Right lobe of liver (tissue), 6 donors: ENCODE results near the gene TBCA. TPM values are rescaled to one million over a fixed set of nuclear protein-coding genes. Genes with fewer than 3 reads are reported as not detected.
A peak's percentile ranks its signal among the peaks of the same experiment; 100 is the strongest.

Experiments used
- ATAC-seq, 4 donors: fragments of 200-7000 bp; cut with Tn5 transposase; one replicate each; pipeline ENCODE4 v1.9.1; 2020; ENCODE audit warnings: mild to moderate bottlenecking in 4 of 4, moderate library complexity in 4 of 4
- DNase-seq, 3 donors: peaks; one replicate each; pipeline ENCODE4 v3.0.0-alpha.2; 2020
- H3K27ac ChIP-seq, 3 donors: fragments of 200-600 bp; one replicate each; pipeline ENCODE4 v1.8.0; 2022
- H3K27me3 ChIP-seq, 2 donors: fragments of 200-600 bp; one replicate each; pipeline ENCODE4 v1.8.0; 2022
- H3K36me3 ChIP-seq, 4 donors: fragments of 200-600 bp; sonication (generic) in 1 of 4; one replicate each; pipeline versions ENCODE4 v1.5.1 to v1.8.0; 2017 to 2022; ENCODE audit warnings: control low read depth in 1 of 4
- H3K4me1 ChIP-seq, 4 donors: fragments of 200-600 bp; sonication (generic) in 1 of 4; one replicate each; pipeline versions ENCODE4 v1.5.1 to v1.8.0; 2017 to 2022; ENCODE audit warnings: control low read depth in 1 of 4
- H3K4me3 ChIP-seq, 3 donors: fragments of 200-600 bp; one replicate each; pipeline ENCODE4 v1.8.0; 2022
- H3K9me3 ChIP-seq, 4 donors: fragments of 200-600 bp; sonication (generic) in 1 of 4; one replicate each; pipeline versions ENCODE4 v1.5.1 to v1.8.0; 2017 to 2022; ENCODE audit warnings: control low read depth in 1 of 4
- CTCF ChIP-seq, 4 donors: fragments of 200-600 bp in 3 of 4; fragments of 450-650 bp in 1 of 4; IDR thresholded peaks; one replicate each; pipeline versions ENCODE4 v1.5.1 to v1.8.0; 2016 to 2022; ENCODE audit warnings: antibody characterized with exemption in 4 of 4, mild to moderate bottlenecking in 2 of 4
- POLR2A ChIP-seq: fragments of 450-650 bp; IDR thresholded peaks from one replicate; pipeline ENCODE4 v1.6.1; 2017; ENCODE audit warnings: antibody characterized with exemption, mild to moderate bottlenecking
- WGBS: methylation state at CpG from one replicate; pipeline ENCODE4 v1.1.6; 2018; ENCODE audit warnings: low coverage, low lambda C conversion rate; ENCODE audit not compliant: insufficient coverage; ENCODE audit errors: missing lambda C conversion rate; 5-methylcytosine and 5-hydroxymethylcytosine counted together
- intact Hi-C, 2 donors: fragments of 100-400 bp; cut with DNase I; formaldehyde crosslinking; loops; one replicate each; pipeline versions ENCODE4 v1.11.2 to v1.14.1; 2022
- total RNA-seq, 6 experiments: library from RNA; depleted of rRNA in 2 of 6; stranded (reverse); fragments of >200 nt in 2 of 6; fragmentation: NEBNext Ultra II Directional in 3 of 6; extraction: Animal tissue kit (Norgen Biotek cat#: 25700) in 3 of 6; gene quantifications; one replicate each; pipeline versions ENCODE4 v1.1.0 to v1.2.4, GENCODE V29; 2016 to 2023
- donor health status: DM: no; HTN: yes; CAD: no.
- donor health status: DM: no; HTN: no; CAD: no.
- donor health status: DM: no; HTN: no; CAD: no.
- donor health status: DM: no; HTN: yes; CAD: no.
- donor health status: DM: no; HTN: yes; CAD: no.

Gene TBCA
- total RNA-seq, 6 experiments from 2014 or later = 92.1 to 165 (median 127) TPM

GRCh38 chr5:77777281-77777892 lies 1.2 kb upstream of the TBCA start:
- H3K36me3 ChIP-seq = no peaks in the 10 kb centered on the region
- ATAC-seq = peak in 1 of 4 donors; percentile 50
- peaks cover 0 to 27% (median 5%) of the 10 kb centered on the region in 4 donors for H3K4me1 ChIP-seq
- no peak for TF ChIP-seq POLR2A
- no peak for TF ChIP-seq CTCF (IDR thresholded peaks at IDR 0.05)
- no peak overlapping the region for H3K4me3 ChIP-seq
- WGBS = 85% methylated on average over 9 of the region's 11 CpGs
- no peaks in the 10 kb centered on the region for H3K9me3 ChIP-seq
- intact Hi-C loops = no loop called here
- no peaks in the 10 kb centered on the region for H3K27me3 ChIP-seq
- no peak for DNase-seq
- H3K27ac ChIP-seq = no peak overlapping the region

GRCh38 chr5:77776554-77777206 lies 541 bp upstream of the TBCA start:
- Histone ChIP-seq H3K27me3 (no peaks in the 10 kb centered on the region), H3K36me3 (no peaks in the 10 kb centered on the region), H3K4me3 (peak overlapping the region; percentile 56 to 91 (median 88)), H3K4me1 (peaks cover 0 to 29% (median 5%) of the 10 kb centered on the region in 4 donors), H3K27ac (peak overlapping the region; percentile 89 to 98 (median 93)), H3K9me3 (no peaks in the 10 kb centered on the region)
- 21% methylated on average over 13 of the region's 14 CpGs for WGBS
- ATAC-seq (no peak), DNase-seq (no peak)
- no peak for TF ChIP-seq CTCF (IDR thresholded peaks at IDR 0.05)
- TF ChIP-seq POLR2A = no peak
- intact Hi-C loops = no loop called here

GRCh38 chr5:77774981-77775789 lies 954 bp downstream of the TBCA start:
- no peak for TF ChIP-seq CTCF (IDR thresholded peaks at IDR 0.05)
- Histone ChIP-seq H3K4me1 (peaks cover 0 to 29% (median 5%) of the 10 kb centered on the region in 4 donors), H3K27ac (peak overlapping the region; percentile 89 to 98 (median 93)), H3K27me3 (no peaks in the 10 kb centered on the region), H3K9me3 (no peaks in the 10 kb centered on the region), H3K36me3 (no peaks in the 10 kb centered on the region), H3K4me3 (peak overlapping the region; percentile 56 to 91 (median 88))
- WGBS = under 1% methylated on average over 12 of the region's 13 CpGs
- intact Hi-C loops = no loop called here
- no peak for DNase-seq
- ATAC-seq = peak in 1 of 4 donors; percentile 1

- no peaks in the 10 kb centered on the region for H3K27me3 ChIP-seq
- H3K4me1 ChIP-seq = peaks cover 0 to 29% (median 5%) of the 10 kb centered on the region in 4 donors
- H3K27ac ChIP-seq = no peak overlapping the region
- TF ChIP-seq POLR2A (no peak), CTCF (IDR thresholded peaks at IDR 0.05) (no peak)
- peak overlapping the region in 1 of 3 donors; percentile 88 for H3K4me3 ChIP-seq
- intact Hi-C loops = no loop called here
- H3K9me3 ChIP-seq = no peaks in the 10 kb centered on the region
- DNase-seq = no peak
- peaks cover 0 to 5% (median 0%) of the 10 kb centered on the region in 4 donors for H3K36me3 ChIP-seq
- 73% methylated on average over 3 of the region's 3 CpGs for WGBS
- ATAC-seq = no peak
Observed at GRCh38 chr5:77773734-77774280, 2.3 kb downstream of the TBCA start.
